Lung (tissue), 12 donors: ENCODE results near the gene PARM1. TPM values are rescaled to one million over a fixed set of nuclear protein-coding genes. Genes with fewer than 3 reads are reported as not detected.

ENCODE experiments used
- ATAC-seq: fragments of 200-7000 bp; cut with Tn5 transposase; one replicate; pipeline ENCODE4 v1.9.1; 2020; ENCODE audit warnings: moderate number of reproducible peaks; ENCODE audit not compliant: insufficient read depth, low FRiP score
- DNase-seq, 3 donors: peaks; one replicate each; pipeline ENCODE4 v3.0.0-alpha.2; 2013 to 2017
- H3K27ac ChIP-seq, 2 donors: one replicate each; pipeline ENCODE4 v1.5.1; 2013; ENCODE audit warnings: mild to moderate bottlenecking in 2 of 2, moderate library complexity in 2 of 2, control low read depth in 1 of 2, inconsistent platforms in 1 of 2, low read depth in 1 of 2, low read length in 1 of 2
- H3K27me3 ChIP-seq, 3 donors: one replicate each; pipeline ENCODE4 v1.5.1; 2013; ENCODE audit warnings: low read length in 2 of 3; ENCODE audit not compliant: control insufficient read depth in 3 of 3, insufficient read depth in 3 of 3
- H3K36me3 ChIP-seq, 4 donors: one replicate each; pipeline ENCODE4 v1.5.1; 2013; ENCODE audit warnings: low read length in 4 of 4, mild to moderate bottlenecking in 1 of 4, moderate library complexity in 1 of 4; ENCODE audit not compliant: control insufficient read depth in 4 of 4, insufficient read depth in 4 of 4
- H3K4me1 ChIP-seq, 5 donors: one replicate each; pipeline ENCODE4 v1.5.1; 2013; ENCODE audit warnings: low read length in 5 of 5, mild to moderate bottlenecking in 2 of 5, moderate library complexity in 1 of 5; ENCODE audit not compliant: control insufficient read depth in 5 of 5, insufficient read depth in 5 of 5
- H3K4me3 ChIP-seq: one replicate; pipeline ENCODE4 v1.5.1; 2013; ENCODE audit warnings: mild to moderate bottlenecking, control low read depth, moderate library complexity
- H3K9ac ChIP-seq, 2 donors: one replicate each; pipeline ENCODE4 v1.5.1; 2013; ENCODE audit warnings: low read length in 2 of 2, control low read depth in 1 of 2; ENCODE audit not compliant: insufficient read depth in 1 of 2
- H3K9me3 ChIP-seq, 4 donors: one replicate each; pipeline ENCODE4 v1.5.1; 2013; ENCODE audit warnings: low read length in 3 of 4, mild to moderate bottlenecking in 1 of 4, moderate library complexity in 1 of 4; ENCODE audit not compliant: control insufficient read depth in 4 of 4, insufficient read depth in 3 of 4
- WGBS, 2 donors: extraction: QIAGEN DNeasy Blood & Tissue Kit; methylation state at CpG; one replicate each; pipeline ENCODE4 v1.1.7; 2013; 5-methylcytosine and 5-hydroxymethylcytosine counted together
- polyA plus RNA-seq, 2 donors: library from polyadenylated mRNA; stranded (reverse); fragments of 200-250 nt; gene quantifications; one replicate each; pipeline ENCODE4 v1.2.1, GENCODE V29; 2013
- total RNA-seq, 2 donors: library from RNA; depleted of rRNA in 1 of 2; stranded (reverse); fragments of >200 nt in 1 of 2; gene quantifications; one replicate each; pipeline ENCODE4 v1.2.1, GENCODE V29; 2014 to 2021
- TF ChIP-seq, protein P1 (sequence below): IDR thresholded peaks from 2 replicates; pipeline ENCODE4 v1.5.1; 2012; ENCODE audit warnings: mild to moderate bottlenecking; ENCODE audit errors: control extremely low read depth, extremely low read depth
- donor health status: control.
- donor health status: control.
- donor health status: Bipolar disorder and iron deficiency.
- donor health status: healthy.
- donor health status: DM: yes; HTN: yes; CAD: no.

PARM1 gene
- total and polyA plus RNA-seq, 4 donors = 25.4 to 101 (median 40.5) TPM

DNA sequence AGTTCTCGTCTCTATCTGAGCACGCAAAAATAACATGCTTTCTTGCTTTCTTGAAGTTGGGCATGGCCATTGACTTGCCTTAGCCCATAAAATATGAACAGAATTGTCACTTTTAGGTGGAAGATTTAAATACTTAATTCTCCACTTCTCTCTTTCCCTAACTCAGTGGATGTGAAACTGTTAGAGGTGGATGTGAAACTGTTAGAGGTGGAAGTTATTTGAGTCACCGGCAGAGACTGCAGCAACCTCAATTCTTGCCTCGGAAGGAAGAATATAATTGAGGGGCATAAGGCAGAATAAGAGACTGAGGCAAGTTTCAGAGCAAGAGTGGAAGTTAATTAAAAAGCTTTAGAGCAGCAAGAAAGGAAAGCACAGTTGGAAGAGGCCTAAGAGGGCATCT is 2.8 kb upstream of the PARM1 start:
- H3K27ac ChIP-seq = no peak overlapping the region
- 85 to 89% methylated on average over 4 of the region's 4 CpGs for WGBS, 2 donors
- no peak for DNase-seq
- no peaks in the 10 kb centered on the region for H3K36me3 ChIP-seq
- H3K4me1 ChIP-seq = peaks cover 0 to 18% (median 0%) of the 10 kb centered on the region in 5 donors
- no peaks in the 10 kb centered on the region for H3K9me3 ChIP-seq
- H3K4me3 ChIP-seq = no peak overlapping the region
- H3K27me3 ChIP-seq = peaks cover 0 to 30% (median 13%) of the 10 kb centered on the region in 3 donors
- H3K9ac ChIP-seq = no peak overlapping the region
- ATAC-seq = no peak
- TF ChIP-seq, protein P1, sequence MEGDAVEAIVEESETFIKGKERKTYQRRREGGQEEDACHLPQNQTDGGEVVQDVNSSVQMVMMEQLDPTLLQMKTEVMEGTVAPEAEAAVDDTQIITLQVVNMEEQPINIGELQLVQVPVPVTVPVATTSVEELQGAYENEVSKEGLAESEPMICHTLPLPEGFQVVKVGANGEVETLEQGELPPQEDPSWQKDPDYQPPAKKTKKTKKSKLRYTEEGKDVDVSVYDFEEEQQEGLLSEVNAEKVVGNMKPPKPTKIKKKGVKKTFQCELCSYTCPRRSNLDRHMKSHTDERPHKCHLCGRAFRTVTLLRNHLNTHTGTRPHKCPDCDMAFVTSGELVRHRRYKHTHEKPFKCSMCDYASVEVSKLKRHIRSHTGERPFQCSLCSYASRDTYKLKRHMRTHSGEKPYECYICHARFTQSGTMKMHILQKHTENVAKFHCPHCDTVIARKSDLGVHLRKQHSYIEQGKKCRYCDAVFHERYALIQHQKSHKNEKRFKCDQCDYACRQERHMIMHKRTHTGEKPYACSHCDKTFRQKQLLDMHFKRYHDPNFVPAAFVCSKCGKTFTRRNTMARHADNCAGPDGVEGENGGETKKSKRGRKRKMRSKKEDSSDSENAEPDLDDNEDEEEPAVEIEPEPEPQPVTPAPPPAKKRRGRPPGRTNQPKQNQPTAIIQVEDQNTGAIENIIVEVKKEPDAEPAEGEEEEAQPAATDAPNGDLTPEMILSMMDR = no peak

DNA sequence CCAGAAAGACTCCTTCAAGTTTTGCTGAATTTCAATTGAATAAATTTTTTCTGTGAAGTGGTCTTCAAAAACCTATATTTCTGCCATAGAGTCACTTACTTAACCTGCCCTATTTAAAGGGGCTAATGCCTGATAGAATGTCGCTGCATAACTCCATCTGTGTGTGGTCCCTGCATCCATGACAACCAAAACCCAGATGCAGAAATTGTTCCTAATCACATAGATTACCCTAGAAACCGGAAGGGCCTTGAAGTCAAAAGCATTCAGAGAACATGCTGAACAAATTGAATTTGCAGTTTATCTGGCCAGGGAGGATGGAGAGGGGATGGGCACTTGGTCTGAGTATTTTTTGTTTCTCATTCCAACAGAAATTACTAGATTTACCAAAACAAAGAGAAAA is 1.5 kb upstream of the PARM1 start:
- ATAC-seq = no peak
- no peaks in the 10 kb centered on the region for H3K36me3 ChIP-seq
- H3K4me1 ChIP-seq = peaks cover 0 to 18% (median 0%) of the 10 kb centered on the region in 5 donors
- TF ChIP-seq, protein P1 = no peak
- no peak overlapping the region for H3K27ac ChIP-seq
- no peak overlapping the region for H3K9ac ChIP-seq
- peaks cover 0 to 37% (median 14%) of the 10 kb centered on the region in 3 donors for H3K27me3 ChIP-seq
- no peak for DNase-seq
- no peaks in the 10 kb centered on the region for H3K9me3 ChIP-seq
- H3K4me3 ChIP-seq = no peak overlapping the region
- WGBS, 2 donors = 89 to 90% methylated on average over 2 of the region's 2 CpGs

DNA sequence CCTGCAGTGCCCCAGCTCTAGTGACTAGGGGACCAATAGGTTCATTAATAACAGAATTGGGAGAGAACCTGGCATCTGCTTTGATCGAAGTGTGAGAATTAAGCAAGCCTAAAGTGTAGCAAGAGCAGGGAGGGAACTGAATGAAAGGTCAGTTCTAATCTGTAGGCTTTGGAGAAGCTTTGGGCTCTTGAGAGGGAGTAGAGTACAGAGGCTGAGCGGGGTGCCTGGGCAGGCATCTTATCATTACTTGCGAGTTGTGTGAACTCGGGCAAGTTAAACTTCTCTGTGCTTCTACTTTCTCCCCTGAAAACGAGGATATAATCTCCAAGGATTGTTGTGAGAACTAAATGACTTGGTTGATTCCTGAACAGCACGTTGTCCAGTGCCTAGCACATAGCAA is 906 bp upstream of the PARM1 start:
- Histone ChIP-seq H3K27ac (no peak overlapping the region), H3K4me1 (peaks cover 0 to 18% (median 0%) of the 10 kb centered on the region in 5 donors), H3K4me3 (no peak overlapping the region), H3K36me3 (no peaks in the 10 kb centered on the region), H3K27me3 (peaks cover 0 to 37% (median 14%) of the 10 kb centered on the region in 3 donors), H3K9ac (no peak overlapping the region), H3K9me3 (no peaks in the 10 kb centered on the region)
- TF ChIP-seq, protein P1 = no peak
- DNase-seq (no peak), ATAC-seq (no peak)
- WGBS, 2 donors = 76 to 80% methylated on average over 6 of the region's 6 CpGs

DNA sequence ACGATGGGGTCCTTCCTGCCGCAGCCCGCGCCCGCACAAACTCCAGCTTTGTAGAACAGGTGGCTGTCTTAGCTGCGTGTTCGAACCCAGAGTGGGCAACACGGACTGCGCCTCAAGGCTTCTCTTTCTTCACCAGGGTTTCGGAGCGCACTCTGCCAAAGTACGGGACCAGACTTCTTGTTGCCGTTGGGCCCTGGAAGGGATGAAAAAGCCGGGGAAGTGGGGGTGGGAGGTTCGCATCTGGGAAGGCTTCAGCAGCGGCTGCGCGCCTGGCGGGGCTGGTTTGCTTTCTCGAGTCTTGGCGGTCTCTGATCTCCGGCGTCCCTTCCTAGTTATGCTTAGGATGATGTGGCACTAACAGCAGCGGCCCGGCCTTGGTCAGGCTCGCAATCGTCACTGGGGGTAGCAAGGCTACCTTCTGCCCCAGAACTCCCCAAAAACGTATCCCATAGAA is 673 bp downstream of the PARM1 start:
- 1 to 2% methylated on average over 28 of the region's 28 CpGs for WGBS, 2 donors
- ATAC-seq = no peak

More for the DNA sequence above, 673 bp downstream of the PARM1 start:
- Histone ChIP-seq H3K36me3 (no peaks in the 10 kb centered on the region), H3K9ac (peak overlapping the region in 1 of 2 donors; percentile 4), H3K27me3 (peaks cover 0 to 41% (median 14%) of the 10 kb centered on the region in 3 donors), H3K4me3 (peak overlapping the region; percentile 62), H3K4me1 (peaks cover 0 to 18% (median 0%) of the 10 kb centered on the region in 5 donors), H3K9me3 (no peaks in the 10 kb centered on the region), H3K27ac (peak overlapping the region; percentile 70 to 86)
- TF ChIP-seq, protein P1 = no peak
- DNase-seq = peak in 2 of 3 donors; percentile 18 to 20
